ENCODE data around the gene FN3K.

FN3K gene

DNA sequence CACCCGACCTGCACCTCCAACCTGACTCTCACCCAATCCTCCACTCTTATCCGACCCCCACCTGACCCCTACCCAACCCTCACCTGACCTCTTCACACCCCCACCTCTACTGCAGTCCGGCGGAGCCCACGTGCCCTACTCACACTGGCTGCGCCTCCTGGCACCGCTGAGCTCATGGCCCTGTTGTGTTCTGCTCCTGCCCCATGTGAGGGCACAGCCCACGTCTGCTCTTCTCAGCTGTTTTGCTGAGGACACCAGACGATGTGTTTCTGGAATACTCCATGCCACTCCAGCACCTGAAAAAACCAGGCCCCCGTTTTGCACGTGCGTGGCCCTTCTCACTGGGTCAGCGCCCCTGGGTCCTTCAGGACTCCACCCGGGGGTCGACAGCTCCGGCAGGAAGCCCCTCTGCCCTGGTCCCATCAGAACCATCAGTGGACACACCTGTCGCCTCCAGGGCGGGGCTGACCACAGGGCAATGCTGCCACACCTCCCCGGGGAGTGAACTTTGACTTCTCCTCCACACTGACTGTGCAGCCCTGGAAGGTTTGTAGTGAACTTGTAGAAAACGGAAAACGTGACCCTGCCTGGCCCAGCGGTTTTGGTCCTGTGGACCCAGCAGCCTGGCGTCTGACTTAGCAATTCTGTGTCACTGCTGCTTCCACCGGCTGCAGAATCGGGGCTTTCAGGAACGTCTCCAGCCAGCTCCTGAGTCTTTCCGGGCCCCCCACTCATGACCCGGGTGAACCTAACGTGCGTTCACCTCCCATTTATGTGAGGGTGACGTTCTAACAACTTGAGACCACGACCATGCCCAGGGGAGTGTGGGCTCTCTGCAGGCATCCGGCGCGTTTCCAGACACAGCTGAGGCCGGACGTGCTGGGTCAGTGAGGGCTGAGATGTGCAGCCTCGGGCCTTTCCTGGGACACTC, 31.2 kb upstream of the FN3K start:
- no peak for DNase-seq

DNA sequence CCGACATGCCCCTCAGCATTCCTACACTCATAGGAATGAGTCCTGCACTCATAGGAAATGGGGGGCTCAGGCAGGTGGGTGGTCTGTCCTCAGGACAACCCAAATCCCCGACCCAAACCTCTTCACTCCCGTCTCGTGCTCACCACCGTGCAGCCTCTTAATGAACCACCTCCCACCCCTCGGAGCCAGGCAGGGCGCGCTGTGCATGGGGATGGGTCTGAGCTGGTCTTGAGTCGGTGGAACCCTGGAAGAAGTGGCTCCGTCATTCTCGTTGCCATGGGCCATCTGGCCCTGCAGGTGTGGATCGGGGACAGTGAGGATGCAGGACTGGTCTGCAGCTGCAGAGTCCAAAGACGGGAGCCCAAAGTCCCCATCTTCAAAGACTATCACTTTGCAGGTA, 30.5 kb upstream of the FN3K start:
- no peak for DNase-seq

DNA sequence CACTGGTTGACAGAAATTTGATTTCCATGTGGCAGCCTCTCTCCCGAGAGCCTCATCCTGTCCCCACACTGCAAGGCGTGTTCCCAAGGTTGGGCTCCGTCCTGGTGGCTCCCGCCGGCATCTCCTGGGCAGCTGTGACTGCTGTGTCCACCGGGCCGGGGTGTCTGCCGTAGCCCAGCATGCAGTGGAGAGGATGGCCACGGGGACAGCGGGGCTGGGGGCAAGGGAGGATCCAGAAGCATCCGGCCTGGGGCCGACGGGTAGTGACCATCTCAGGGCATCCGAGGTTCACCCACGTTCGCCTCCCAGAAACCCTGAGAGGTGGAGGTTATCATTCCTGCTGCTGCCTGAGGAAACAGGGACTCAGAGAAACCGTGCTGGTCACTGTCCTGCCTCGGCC, 29.7 kb upstream of the FN3K start:
- DNase-seq: no peak

- no peak for DNase-seq
These were observed 26.3 kb upstream of the FN3K start for GRCh38 chr17:82709024-82709675.

DNA sequence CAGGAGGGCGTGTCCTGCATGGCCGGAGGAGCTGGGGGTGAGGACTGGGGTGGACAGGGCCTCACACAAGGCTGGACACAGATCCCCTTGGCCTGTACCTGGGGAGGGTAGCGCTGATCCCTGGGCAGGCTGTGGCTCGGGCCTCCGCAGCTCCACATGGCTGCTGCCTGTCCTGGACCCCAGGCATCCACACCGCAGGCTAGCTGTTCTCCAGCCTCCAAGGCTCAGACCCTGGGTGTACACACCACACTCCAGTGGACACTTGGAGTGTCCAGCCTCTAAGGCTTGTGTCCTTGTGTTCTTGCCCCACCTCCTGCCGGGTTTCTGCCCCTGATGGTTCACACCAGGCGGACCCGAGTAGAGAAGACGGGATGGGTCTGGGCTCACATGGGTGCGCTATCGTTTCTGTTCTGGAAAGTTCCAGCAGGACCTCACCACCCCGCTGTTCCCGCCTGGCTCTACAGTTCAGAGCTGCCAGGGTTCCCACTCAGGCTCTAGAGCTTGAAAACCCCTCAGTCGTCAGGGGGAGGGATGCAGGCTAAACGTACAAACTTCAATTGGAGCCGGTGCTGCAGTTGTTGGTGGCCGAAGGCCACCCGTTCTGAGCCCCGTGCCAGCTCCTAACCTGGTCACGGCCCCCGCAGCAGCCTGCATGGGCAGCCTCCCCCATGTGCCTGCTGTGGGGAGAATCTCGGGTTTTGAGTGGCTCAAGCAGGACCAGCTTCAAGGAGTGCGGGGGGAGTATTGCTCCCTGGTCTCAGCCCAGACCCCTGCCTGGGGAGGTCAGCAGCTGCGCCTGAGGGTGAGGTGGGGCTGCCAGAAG, 25.5 kb upstream of the FN3K start:
- DNase-seq: no peak

DNA sequence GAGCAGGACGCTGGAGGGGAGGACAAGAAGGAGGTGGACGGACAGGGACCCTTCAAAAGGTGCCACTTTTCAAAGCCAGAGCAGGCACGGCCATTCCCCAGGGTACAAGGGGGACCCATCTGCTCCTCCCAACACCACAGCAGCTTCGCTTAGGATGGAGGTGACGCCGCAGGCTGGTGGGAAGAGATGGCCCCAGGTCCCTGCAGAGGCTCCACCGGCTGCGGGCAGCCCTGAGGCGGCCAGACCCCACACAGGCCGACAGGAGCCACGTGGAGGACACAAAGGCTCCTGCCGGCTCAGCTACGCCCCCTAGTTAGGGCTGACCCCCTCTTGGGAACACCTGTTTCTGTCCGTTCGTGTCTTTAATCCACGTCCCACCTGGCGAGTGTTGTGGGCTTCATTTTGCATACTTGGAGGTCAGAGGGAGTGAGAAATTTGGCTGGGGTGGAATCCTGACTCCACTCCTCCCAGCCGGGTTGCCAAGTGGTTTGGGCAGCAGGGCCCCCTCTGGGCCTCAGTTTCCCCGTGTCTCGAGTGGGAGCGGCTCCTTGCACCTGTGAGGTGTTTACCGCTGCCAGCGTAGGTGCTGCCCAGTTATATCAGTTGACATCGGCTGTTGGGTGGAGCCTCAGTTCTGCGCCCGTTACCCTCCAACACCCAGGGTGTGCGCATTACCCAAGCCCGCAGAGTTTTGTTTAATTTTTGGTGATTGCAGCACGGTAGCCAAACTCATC, 24.7 kb upstream of the FN3K start:
- no peak for DNase-seq

DNA sequence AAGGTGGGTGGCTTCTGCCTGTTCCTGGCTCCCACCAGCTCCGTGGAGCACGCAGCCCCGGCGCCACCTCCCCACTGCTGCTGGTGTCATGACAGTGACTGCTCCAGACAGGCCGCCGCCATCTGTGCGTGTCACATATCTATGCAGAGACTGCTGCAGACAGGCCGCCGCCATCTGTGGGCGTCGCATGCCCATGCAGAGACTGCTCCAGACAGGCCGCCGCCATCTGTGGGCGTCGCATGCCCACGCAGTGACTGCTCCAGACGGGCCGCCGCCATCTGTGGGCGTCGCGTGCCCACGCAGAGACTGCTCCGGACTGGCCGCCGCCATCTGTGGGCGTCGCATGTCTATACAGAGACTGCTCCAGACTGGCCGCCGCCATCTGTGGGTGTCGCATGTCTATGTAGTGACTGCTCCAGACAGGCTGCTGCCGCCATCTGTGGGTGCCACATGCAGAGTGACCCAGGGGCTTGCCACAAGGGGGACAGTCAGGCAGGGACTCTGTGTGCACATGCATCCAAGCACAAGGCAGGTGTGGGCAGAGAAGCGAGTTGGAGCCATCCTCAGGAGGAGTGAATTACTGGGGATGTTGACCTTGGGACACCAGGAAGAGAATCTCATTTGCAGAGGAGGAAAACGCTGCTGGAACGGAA, 22.2 kb upstream of the FN3K start:
- no peak for DNase-seq

GRCh38 chr17:82716203-82717010, 19.0 kb upstream of the FN3K start, which contains the start of gene FN3KRP:
Gene FN3KRP, plus strand, starts transcription at chr17:82716706. Its CDS starts 50 bp downstream, at chr17:82716756.
- DNase-seq: peak; percentile 91 to 95

DNA sequence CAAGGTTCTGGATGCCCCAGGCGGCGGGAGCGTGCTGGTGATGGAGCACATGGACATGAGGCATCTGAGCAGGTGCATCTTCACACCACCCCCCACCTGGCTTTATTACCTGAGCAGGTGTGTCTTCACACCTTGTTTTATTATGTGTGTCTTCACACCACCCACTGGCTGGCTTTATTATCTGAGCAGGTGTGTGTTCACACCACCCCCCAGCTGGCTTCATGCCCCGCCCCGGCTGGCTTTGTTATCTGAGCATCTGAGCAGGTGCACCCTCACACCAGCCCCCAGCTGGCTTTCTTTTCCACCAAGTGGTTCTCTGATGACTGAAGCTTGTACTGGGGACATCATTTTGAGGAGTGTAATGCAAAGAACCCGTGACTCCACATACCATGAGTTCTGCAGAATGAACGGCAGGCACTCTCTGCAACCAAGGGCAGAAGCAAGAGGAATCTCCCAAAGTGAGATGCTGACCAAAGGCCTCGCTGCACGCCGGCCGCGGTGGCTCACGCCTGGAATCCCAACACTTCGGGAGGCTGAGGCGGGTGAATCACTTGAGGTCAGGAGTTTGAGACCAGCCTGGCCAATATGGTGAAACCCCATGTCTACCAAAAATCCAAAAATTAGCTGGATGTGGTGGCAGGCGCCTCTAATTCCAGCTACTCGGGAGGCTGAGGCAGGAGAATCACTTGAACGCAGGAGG, 16.3 kb upstream of the FN3K start:
- DNase-seq: no peak

DNA sequence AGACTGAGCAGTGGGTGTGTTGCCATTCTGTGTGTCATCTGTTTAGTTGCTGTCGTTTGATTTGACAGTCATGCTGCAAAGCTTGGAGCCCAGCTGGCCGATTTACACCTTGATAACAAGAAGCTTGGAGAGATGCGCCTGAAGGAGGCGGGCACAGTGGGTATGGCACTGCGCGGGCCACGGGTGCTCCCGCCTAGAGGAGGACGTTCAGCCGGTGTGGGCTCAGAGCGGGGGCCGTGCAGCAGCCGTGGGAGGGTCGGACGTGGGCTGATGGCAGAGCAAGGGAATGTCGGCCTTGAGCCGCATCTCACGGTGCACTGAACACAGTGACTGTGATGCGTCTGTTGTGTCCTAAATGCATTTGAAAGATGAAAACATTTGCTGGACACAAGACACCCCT, 15.2 kb upstream of the FN3K start:
- DNase-seq: no peak

DNA sequence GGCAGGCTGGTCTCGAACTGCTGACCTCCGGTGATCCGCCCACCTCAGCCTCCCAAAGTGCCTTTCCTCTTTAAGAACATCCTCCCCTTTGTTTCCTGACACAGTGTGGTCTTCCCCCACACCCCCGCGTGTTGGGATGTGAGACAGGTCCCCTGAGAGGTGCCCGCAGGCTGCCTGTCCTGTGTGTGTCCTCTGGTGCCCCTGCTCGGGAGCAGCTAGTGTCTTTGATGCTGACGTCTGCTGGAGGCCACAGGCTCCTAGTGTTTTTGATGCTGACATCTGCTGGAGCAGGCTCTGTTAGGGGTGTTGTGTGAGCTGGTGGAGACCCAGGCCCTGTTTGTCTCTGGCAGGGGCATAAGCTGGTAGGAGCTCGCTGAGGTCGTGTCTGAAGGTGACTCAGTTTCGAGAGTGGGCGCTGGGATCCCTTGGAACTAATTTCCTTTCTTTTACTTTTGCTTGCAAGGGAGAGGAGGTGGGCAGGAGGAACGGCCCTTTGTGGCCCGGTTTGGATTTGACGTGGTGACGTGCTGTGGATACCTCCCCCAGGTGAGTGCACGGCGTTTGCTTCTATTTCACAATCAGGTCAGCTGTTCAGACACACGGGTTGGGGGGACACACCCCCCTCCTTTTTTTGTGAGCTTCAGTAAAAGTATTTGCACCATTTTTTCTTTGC, 12.9 kb upstream of the FN3K start:
- DNase-seq: no peak

DNA sequence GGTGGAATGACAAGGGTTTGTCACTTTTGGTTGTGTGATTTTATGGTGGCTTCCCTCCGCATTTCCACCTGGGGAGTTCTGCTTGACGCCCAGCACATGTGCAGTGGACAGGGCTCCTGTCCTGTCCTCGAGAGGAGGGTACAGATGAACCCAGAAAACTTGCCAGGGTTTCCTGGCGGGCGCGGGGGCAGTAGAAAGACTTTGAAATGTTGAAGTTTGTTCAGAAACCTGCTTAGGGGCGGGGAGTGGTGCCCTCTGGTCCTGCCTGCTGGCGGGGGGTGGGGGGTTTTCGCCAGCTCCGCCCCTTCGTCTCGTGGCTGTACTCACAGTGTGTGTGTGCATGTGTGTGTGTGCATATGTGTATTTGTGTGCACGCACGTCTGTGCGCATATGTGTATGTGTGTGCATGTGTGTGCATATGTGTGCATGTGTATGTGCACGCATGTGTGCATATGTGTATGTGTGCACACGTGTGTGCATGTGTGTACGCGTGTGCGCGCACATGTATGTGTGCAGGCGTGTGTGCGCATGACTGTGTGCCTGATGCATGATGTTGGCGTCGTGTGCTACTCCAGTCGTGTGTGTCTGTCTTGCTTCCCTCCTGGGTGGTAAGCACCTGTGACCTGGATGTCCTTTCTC, 12.1 kb upstream of the FN3K start:
- no peak for DNase-seq

- DNase-seq: no peak
These were observed 9.0 kb upstream of the FN3K start for GRCh38 chr17:82726427-82726826.

DNA sequence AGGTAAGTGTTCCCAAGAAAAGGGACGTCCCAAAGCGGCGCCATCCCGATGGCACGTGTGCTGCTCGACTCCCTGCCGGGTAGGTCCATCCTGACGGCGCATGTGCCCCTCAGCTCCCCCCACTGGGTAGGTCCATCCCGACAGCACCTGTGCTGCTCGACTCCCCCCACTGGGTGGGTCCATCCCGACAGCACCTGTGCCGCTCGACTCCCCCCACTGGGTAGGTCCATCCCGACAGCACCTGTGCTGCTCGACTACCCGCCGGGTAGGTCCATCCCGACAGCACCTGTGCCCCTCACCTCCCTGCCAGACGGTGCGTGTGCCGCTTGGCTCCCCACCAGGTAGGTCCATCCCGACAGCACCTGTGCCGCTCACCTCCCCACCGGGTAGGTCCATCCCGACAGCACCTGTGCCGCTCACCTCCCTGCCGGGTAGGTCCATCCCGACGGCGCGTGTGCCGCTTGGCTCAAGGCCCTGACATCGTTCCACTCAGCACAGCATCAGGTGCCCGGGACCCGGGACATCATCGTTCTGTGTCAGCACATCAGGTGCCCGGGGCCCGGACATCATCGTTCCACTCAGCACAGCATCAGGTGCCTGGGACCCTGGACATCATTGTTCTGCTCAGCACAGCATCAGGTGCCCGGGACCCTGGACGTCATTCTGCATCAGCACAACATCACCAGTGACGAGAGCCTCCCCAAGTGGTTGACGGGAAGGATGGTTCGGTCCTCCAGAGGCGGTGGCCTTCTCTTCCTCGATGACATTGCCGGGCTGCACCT, 5.7 kb upstream of the FN3K start:
- DNase-seq: no peak

GRCh38 chr17:82732118-82732743, 3.2 kb upstream of the FN3K start:
- no peak for DNase-seq

DNA sequence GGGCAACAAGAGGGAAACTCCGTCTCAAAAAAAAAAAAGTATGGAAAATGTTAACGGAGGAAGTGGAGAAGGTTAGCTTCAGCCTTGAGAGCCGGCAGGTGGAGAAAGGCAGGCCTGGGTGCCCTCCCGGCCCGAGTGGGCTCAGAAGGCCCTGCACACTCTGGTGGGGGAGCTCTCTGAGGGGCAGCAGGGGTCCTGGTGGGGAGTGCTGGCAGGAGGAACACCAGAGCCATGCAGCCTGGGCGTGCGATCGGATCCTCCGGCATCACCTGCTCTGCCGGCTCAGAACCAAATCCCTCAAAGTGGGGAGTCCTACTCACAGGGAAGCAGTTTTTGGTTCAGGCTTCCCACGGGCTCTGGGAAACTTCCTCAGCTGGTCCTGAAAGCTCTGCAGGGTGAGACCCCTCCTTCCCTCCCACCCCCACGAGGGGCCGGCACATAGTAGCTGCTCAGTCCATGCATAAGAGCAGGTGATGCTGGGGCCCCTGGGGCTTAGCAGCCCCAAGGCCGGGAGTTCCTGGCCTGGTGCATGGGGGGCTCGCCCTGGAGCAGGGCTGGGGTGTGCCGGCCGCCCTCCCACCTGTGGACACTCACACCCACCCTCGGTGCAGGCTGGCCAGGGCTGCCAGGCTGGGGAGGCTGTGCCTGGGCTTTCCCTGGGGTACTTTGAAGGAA, 1.2 kb downstream of the FN3K start:
- no peak for DNase-seq
